ENCODE results near the gene TCTA.

Gene TCTA

DNA sequence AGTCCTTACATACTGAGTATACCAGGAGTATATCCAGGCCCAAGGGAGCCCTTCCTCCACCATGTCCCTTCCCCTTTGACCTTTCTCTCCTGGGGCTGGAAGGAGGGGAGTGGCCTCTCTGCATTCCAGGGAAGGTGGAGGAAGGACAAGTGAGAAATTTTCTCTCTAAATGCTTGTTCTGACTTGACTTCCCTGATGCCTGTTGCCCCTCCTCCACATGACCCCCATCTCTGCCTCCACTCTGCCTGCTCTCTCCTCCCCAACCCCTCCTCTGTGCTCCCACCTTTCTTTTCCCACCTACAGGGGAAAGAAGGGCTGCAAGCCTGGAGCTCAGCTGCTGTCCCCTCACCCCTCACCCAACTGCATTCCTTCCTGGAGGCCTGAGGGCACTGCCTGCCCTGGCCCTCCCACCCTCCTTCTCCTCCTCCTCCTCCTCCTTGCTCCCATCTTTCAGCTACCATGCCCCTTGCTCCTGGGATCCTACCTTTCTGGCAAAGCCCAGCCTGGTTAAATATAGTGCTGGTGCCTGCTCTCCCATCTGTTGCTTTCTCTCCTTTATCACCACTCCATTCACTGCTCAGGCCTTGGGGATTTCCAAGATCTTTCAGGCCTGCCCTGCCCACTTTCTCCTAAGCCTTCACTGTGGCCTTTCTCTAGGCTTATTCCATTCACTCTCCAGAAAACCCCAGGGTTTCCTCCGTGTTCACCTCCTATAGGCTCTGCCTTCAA lies 49.4 kb downstream of the TCTA start:
- DNase-seq = no peak

DNA sequence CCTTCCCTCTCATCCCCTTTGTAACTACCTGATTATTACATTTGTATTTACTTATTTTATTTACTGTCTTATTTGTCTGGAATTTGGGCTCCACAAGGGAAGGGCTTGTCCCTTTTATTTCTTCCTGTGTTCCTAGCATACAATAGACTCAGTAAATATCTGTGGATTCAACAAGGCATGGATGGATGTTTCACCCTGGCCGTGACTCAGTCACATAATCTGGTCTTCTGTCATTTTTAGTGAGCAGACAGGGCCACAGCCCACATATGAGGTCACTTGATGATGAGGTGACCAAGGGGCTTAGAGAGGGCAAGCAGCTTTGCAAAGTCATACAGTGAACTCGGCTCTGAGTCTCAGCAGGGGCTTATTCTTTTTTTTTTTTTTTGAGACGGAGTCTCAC lies 50.0 kb downstream of the TCTA start:
- no peak for DNase-seq

DNA sequence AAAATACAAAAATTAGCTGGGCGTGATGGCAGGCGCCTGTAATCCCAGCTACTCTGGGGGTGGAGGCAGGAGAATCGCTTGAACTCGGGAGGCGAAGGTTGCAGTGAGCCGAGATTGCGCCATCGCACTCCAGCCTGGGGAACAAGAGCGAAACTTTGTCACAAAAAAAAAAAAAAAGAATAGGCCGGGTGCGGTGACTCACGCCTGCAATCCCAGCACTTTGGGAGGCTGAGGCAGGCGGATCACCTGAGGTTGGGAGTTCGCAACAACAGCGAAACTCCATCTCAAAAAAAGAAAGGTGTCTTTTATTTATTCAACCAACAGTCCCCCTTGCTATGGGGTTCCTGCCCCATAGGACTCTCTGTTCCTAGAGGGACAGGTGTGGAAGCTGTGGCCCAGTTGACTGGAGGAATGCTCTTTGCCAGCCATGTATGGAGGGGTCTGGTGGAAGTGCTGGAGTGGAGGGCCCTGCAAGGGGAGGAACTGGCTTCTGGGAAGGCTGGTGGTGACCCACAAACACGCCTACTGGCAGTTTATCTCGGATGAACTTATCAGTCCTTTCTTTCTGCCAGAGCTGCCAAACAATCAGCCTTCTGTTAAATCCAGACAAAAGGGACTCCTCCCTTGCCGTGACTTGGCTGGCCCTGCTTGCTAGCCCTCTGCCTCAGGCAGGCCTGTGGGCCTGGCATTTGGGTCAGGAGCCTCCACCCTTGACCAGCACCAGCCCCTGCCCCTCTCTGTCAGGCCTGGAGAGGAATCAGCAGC lies 53.2 kb downstream of the TCTA start:
- DNase-seq = no peak

Measured in stimulated activated naive CD4-positive, alpha-beta T cell (primary cell).